ENCODE measurements around the gene OAS2.

GRCh38 chr12:113051759-113052158, 73.4 kb downstream of the OAS2 start:
- no peak for TF ChIP-seq CTCF (IDR thresholded peaks at IDR 0.05; ENCODE audit: poor library complexity)
- TF ChIP-seq EZH2 (IDR thresholded peaks at IDR 0.05; ENCODE audit: borderline replicate concordance): no peak
- TF ChIP-seq EZH2phosphoT487 (IDR thresholded peaks at IDR 0.05; ENCODE audit: low read depth, severe bottlenecking, unreplicated experiment): no peak

Measured in hepatocyte (in vitro differentiated cells).